ENCODE measurements around the gene MAB21L3. TPM values are rescaled to one million over a fixed set of nuclear protein-coding genes. Genes with fewer than 3 reads are reported as not detected.

MAB21L3 gene
- total and polyA plus RNA-seq, 4 donors: 0.13 to 0.42 (median 0.26) TPM

DNA sequence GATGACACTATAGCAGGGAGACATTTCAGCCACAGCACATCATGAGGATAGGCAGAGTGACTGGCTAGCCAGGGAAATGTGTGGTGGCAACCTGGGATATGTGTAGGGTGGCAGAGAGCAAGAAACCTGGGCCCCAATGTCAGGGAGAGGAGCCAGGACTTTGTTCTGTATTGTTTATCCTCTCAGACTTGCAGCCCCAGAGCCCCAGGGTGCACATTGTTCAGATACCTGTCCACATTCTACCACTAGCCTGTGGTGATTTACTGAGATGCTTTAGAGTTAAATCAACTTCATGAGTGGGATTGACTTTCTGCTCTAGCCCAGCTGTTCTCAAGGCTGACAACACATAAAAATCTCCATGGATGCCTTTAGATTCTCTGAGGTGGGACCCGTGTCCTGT is 61.5 kb downstream of the MAB21L3 start (continued):
- TF ChIP-seq, protein P1, sequence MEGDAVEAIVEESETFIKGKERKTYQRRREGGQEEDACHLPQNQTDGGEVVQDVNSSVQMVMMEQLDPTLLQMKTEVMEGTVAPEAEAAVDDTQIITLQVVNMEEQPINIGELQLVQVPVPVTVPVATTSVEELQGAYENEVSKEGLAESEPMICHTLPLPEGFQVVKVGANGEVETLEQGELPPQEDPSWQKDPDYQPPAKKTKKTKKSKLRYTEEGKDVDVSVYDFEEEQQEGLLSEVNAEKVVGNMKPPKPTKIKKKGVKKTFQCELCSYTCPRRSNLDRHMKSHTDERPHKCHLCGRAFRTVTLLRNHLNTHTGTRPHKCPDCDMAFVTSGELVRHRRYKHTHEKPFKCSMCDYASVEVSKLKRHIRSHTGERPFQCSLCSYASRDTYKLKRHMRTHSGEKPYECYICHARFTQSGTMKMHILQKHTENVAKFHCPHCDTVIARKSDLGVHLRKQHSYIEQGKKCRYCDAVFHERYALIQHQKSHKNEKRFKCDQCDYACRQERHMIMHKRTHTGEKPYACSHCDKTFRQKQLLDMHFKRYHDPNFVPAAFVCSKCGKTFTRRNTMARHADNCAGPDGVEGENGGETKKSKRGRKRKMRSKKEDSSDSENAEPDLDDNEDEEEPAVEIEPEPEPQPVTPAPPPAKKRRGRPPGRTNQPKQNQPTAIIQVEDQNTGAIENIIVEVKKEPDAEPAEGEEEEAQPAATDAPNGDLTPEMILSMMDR (IDR thresholded peaks at IDR 0.05; ENCODE audit: low read depth, low read length, missing input control): no peak
- TF ChIP-seq EGR1 (IDR thresholded peaks at IDR 0.05; ENCODE audit: low read depth in 2 of 2): no peak

DNA sequence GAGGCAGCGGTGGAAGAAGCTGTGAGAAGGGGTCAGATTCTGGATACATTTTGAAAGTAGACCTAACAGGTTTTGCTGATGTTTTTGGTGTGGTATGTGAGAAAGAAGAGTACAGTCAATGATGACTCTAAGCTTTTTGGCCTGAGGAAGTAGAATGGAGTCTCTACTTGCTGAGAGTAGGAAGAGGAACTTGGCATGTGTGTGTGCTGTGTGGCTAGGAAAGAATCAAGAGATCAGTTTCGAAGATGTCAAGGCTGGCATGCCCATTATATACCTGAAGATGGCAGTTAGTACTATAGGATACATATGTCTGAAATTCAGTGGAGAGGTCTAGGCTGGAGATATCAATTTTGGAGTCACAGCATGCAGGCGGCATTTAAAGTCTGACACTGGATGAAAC is 64.4 kb downstream of the MAB21L3 start:
- WGBS: 91% methylated on average over 3 of the region's 3 CpGs
- TF ChIP-seq EGR1 (IDR thresholded peaks at IDR 0.05; ENCODE audit: low read depth in 2 of 2): no peak
- TF ChIP-seq, protein P1 (IDR thresholded peaks at IDR 0.05; ENCODE audit: low read depth, low read length, missing input control): no peak
- TF ChIP-seq HNF4G (IDR thresholded peaks at IDR 0.05): no peak
- no peak for TF ChIP-seq FOXA2 (IDR thresholded peaks at IDR 0.05)
- no peak for TF ChIP-seq SP1 (IDR thresholded peaks at IDR 0.05)
- TF ChIP-seq ZBTB33 (IDR thresholded peaks at IDR 0.05): no peak
- no peak for TF ChIP-seq JUND (IDR thresholded peaks at IDR 0.05)
- TF ChIP-seq TAF1 (conservative IDR thresholded peaks at IDR 0.05): no peak
- TF ChIP-seq YY1 (IDR thresholded peaks at IDR 0.05): no peak
- no peak for TF ChIP-seq NR2F2 (IDR thresholded peaks at IDR 0.05)
- TF ChIP-seq GABPA (IDR thresholded peaks at IDR 0.05 in 1 of 2, conservative IDR thresholded peaks at IDR 0.05 in 1 of 2): no peak
- no peak for TF ChIP-seq ATF3 (IDR thresholded peaks at IDR 0.05)
- no peak for TF ChIP-seq FOXA1 (IDR thresholded peaks at IDR 0.05)
- no peak for TF ChIP-seq RAD21 (IDR thresholded peaks at IDR 0.05)
- TF ChIP-seq, protein P2, sequence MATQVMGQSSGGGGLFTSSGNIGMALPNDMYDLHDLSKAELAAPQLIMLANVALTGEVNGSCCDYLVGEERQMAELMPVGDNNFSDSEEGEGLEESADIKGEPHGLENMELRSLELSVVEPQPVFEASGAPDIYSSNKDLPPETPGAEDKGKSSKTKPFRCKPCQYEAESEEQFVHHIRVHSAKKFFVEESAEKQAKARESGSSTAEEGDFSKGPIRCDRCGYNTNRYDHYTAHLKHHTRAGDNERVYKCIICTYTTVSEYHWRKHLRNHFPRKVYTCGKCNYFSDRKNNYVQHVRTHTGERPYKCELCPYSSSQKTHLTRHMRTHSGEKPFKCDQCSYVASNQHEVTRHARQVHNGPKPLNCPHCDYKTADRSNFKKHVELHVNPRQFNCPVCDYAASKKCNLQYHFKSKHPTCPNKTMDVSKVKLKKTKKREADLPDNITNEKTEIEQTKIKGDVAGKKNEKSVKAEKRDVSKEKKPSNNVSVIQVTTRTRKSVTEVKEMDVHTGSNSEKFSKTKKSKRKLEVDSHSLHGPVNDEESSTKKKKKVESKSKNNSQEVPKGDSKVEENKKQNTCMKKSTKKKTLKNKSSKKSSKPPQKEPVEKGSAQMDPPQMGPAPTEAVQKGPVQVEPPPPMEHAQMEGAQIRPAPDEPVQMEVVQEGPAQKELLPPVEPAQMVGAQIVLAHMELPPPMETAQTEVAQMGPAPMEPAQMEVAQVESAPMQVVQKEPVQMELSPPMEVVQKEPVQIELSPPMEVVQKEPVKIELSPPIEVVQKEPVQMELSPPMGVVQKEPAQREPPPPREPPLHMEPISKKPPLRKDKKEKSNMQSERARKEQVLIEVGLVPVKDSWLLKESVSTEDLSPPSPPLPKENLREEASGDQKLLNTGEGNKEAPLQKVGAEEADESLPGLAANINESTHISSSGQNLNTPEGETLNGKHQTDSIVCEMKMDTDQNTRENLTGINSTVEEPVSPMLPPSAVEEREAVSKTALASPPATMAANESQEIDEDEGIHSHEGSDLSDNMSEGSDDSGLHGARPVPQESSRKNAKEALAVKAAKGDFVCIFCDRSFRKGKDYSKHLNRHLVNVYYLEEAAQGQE (IDR thresholded peaks at IDR 0.05): no peak

More for the DNA sequence above, 64.4 kb downstream of the MAB21L3 start:
- no peak overlapping the region for H3K4me3 ChIP-seq (ENCODE audit: low read depth in 1 of 3, low read length in 3 of 3)
- no peak overlapping the region for H3K27ac ChIP-seq (ENCODE audit: low read depth in 1 of 2, low read length in 2 of 2)
- no peaks in the 10 kb centered on the region for H3K27me3 ChIP-seq (ENCODE audit: control insufficient read depth in 4 of 4, insufficient read depth in 4 of 4, low read length in 3 of 4)
- DNase-seq (ENCODE audit: low spot score): no peak
- no peak overlapping the region for H3K9ac ChIP-seq (ENCODE audit: low read depth in 1 of 2, low read length in 2 of 2)
- no peaks in the 10 kb centered on the region for H3K9me3 ChIP-seq (ENCODE audit: control insufficient read depth in 4 of 4, low read length in 3 of 4)
- H3K36me3 ChIP-seq (ENCODE audit: control insufficient read depth in 4 of 4, insufficient read depth in 3 of 4, low read depth in 1 of 4, low read length in 3 of 4): no peaks in the 10 kb centered on the region
- peaks cover 3 to 18% (median 6%) of the 10 kb centered on the region in 4 donors for H3K4me1 ChIP-seq (ENCODE audit: control insufficient read depth in 4 of 4, insufficient read depth in 4 of 4, low read length in 3 of 4)
